Activated CD4-positive, alpha-beta T cell treated with anti-CD3 and anti-CD28 coated beads, Interleukin-2, Interleukin-4, amounts not matched to agents 100 ng/mL and 50 ng/mL, durations not matched to agents 16 hours and 8 hours (primary cell): ENCODE measurements around the gene LDLRAD3.

ENCODE experiments used
- DNase-seq: peaks from one replicate; pipeline ENCODE4 v3.0.0-alpha.2; 2020; ENCODE audit warnings: low spot score

LDLRAD3 gene

DNA sequence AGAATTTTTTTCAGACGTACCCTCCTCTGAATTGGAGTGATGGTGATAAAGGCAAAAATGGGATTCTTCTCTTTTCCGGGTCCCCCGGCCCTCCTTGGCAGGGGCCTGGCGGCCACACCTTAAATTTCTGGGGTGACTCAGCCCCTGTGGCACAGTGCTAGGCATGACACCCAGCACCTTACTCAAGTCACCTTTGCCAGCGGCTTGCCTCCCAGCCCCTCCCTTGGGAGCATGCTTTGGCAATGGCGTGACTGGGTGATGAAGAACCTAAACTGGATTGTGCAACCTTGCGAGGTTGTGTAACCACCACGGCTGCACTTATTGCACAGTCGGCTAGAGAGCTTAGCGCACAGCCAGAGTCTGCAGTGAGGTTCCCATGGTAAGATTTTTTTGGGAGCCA lies 16.2 kb upstream of the LDLRAD3 start:
- no peak for DNase-seq

GRCh38 chr11:35928688-35929395 lies 15.0 kb upstream of the LDLRAD3 start:
- no peak for DNase-seq

DNA sequence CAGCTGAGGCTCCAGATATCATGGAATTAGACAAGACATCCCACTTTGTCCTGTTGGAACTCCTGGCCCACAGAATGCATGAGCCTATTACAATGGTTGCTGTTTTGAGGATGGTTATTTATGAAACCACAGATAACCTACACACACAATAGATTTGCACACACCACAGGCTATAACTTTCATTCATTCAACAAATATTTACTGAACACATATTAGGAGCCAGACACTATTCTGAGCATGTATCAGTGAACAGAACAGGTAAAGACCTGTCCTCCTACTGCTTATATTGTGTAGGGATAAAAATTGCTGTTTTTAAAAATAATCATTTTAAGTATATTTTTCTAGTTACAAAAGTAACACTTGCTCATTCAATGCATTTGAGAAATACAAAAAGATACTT lies 13.4 kb upstream of the LDLRAD3 start:
- no peak for DNase-seq

DNA sequence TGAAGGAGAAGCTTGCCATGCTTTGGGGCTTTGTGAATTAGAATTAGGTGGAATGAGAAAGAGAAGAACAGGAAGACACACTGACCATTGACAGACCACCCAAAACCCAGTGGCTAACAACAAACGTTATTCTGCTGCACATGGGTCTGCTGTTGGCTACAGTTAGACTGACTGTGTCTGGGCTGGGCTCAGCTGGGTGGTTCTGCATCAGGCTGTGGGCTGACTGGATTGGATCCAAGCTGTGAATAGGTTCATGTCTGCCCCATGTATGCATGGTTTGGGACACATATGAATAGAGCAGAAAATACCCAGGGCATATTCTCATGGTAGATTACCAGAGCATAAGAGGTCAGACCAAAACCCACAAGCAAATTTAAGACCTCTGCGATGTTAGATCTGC lies 11.7 kb upstream of the LDLRAD3 start:
- DNase-seq = no peak

GRCh38 chr11:35932681-35933319 lies 11.1 kb upstream of the LDLRAD3 start:
- no peak for DNase-seq

DNA sequence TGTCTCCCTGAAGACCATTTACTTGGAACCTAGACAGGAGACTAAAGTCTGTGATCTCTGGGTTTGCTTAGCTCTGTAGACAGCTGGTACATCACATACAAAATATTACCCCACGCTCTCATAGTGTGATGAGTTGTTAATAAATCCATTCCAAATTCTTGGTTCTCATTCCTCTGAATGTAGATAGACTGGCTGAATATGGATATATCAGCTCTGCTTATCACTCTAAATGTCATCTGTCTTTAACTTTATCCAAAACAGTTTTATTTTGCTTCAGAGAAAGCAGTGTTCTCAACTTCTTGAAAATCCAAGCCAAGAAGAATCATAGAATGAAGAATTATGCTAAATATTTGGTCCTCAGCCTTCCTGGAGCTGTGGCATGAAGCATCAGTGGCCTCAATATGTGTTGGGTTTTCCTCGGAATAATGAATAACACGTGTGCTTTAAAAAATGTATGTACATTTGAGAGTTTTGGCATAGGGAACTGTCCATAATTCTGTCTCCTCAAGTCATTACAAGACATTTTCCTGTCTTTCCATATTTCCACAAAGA lies 10.5 kb upstream of the LDLRAD3 start:
- no peak for DNase-seq

DNA sequence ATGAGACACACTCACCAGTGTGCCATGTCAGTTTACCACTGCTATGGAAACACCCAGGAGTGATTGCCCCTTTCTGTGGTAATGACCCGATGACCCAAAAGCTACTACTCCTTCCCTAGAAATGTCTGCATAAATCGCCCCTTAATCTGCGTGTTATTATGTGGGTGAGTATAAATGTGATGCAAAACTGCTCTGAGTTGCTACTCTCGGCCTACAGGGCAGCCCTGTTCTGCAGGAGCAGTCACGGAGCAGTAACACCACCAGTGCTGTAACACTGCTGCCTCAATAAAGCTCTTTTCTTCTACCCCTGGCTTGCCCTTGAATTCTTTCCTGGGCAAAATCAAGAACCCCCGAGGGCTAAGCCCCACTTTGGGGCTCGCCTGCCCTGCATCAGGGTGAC lies 9.6 kb upstream of the LDLRAD3 start:
- DNase-seq = no peak

DNA sequence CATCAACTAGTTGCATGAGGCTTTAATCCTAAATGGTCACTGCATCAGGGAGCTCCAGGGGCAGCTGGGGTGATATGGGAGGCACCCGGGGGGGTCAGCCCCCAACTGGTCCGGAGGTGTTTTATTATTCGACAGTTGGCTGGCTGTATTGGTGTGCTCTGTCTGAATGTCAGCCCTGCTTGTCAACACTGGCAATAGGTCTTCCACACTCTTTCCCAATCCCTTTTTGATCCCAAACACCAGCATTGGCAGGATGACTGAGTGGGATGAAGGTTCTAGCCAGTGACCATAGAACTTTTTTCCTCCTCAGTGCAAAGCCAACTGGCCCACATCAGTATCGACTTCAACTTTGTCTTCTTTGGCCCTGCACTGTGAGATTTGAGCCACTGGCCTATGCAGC lies 8.9 kb upstream of the LDLRAD3 start:
- no peak for DNase-seq

GRCh38 chr11:35935390-35935789 lies 8.5 kb upstream of the LDLRAD3 start:
- DNase-seq = no peak

- DNase-seq = no peak
These were observed 6.8 kb upstream of the LDLRAD3 start for GRCh38 chr11:35937111-35937510.

DNA sequence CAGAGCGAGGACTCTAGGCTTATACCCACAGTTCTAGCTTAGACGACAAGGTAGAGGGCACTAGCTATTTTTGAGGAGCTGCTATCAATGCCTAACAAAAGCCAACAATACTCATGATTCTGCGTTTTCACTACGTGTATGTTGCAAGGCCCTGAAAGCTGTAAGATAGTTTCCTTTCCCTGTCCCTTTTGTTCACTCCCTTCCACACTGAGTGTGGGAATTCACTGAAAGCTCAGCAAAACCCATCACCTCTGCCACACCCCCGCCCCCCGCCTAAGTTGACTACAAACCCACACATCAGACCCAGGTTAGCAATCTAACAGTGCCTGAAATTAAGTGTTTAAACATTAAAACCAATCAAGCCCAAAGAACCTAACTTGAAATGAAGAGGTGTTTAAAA lies 6.2 kb upstream of the LDLRAD3 start:
- DNase-seq = no peak

GRCh38 chr11:35938231-35938630 lies 5.6 kb upstream of the LDLRAD3 start:
- no peak for DNase-seq

DNA sequence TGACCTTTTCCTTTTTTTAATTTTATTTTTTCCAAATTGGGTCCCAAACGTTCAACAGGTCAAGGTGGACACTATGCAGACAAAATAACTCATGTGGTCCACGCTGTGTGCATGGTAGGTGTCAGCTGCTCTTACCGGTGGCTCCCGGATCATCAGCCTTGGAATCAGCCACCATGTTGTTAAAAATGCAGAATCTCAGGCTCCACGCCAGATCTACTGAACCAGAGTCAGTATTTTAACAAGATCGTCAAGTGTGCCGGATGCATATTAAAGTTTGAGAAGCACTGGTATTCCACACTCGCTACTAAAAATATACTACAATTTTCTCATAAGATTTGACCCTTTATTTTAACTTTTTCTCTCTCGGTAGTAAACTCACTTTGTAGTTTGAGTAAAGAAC lies 553 bp upstream of the LDLRAD3 start:
- no peak for DNase-seq

DNA sequence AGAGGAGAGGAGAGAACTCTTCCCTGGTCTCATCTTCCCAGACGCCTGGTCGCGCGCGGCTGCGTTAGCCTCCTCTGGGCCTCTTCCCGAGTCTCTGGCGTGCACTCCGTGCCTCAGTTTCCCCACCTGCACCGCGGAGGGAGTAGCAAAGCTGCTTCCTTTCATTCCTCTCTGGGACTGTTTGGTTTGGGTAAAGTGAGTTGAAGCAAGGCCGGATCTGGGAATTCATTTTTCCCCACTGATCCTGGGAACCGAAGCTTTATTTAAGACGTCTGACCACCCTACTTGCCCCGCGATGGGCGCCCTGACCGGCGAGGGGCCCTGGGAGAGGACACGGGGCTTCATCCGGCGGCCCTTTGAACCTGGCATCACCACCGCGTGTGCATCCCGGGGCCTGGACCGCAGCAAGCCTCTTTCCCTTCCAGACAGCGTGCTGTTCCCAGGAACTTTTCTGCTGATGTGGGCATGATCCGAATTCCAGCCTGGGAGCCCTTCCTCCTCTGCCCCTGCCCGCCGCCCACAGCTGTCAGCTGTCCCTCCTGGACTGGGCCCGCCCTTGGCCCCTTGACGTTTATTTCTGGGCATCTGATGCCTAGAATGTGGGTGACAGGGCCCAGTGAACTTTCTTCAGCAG lies 758 bp downstream of the LDLRAD3 start:
- DNase-seq = no peak

DNA sequence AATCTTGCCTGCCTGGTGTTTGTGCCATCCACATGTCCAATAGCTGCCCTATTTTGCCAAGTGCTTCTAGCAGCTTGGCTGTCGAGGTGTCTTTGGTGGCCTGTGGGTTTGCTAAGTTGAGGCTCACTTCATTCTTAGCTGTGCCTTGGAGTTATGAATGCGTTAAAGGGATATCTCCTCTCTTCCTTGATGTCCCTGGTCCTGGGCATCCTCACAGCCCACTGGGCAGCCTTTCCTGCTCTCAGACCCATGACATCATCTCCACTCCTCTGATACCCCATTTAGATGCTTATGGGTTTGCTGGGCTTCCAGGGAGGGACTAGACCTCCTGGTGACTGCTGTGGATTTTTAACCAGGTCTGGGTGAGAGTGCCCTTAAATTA lies 1.3 kb downstream of the LDLRAD3 start:
- no peak for DNase-seq

DNA sequence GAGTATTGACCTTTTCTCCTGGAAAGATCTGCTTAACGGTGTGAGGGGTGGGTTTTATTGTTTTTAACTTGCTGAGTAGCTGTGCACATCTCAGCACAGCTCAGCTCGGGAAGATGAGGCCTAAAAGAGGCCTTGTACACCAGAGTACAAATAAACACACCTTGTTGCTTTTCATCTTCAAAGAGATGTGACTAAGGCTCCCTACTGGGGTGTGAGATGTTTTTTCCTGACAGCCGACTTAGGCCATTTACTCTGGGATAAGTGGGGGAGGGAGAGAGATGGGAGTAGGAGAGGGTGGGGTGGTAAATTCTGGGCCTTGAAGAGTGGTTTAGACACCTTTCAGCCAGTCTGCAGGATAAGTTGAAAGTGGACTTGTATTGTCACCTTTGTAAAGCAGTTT lies 2.9 kb downstream of the LDLRAD3 start:
- no peak for DNase-seq

DNA sequence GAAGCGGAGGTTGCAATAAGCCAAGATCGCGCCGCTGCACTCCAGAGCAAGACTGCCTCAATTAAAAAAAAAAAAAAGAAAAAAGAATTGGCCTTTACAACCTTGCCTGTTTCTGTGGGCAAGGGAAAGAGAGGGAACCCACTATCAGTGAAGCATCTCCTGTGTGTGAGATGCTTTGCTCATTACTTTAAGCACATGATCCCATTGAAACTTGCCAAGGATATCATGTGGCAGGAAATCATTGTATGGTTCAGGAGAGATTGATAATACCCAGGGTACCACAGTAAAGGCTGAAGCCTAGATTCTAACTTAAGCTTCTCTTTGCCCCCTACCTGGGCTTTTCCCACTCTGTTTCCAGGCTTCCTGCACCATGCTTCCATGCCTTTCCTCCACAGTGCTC lies 3.6 kb downstream of the LDLRAD3 start:
- no peak for DNase-seq

GRCh38 chr11:35949242-35949641 lies 5.4 kb downstream of the LDLRAD3 start:
- no peak for DNase-seq

DNA sequence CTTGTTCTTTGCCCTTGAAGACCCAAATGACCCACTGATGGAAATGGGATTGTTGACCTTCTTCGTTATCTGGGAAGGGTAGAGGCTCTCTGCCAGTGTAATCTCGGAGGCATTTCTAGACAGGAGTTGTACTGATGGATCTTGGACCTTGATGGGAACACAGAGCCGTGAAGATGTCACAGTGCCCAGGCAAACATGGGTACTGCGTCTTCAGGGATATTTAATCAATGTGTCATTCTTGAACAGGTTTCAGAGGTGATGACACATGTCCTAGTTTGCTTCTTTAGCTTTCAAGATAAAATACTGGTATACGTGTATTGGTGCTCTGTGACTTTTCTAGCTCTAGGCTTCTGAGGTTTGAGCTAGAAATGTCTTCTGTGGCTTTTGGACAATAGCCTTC lies 6.2 kb downstream of the LDLRAD3 start:
- no peak for DNase-seq

DNA sequence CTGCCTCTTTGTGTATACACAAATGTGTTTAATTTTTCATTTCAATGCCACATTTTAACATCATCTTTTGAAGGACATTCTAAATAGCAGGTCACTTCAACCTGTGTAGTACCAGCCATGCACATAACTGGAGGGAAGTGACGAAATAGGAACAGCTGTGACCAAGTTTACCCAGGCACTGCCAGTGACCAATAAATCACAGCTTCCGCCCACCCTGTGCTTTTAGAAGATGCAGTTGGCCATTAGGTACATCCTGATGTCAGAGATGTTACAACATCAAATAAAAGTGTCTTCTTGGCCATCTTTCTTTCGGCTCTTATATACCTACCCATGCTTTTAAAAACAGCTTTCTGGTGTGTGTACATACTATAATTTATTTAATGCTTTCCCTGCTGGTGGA lies 7.8 kb downstream of the LDLRAD3 start:
- DNase-seq = no peak

DNA sequence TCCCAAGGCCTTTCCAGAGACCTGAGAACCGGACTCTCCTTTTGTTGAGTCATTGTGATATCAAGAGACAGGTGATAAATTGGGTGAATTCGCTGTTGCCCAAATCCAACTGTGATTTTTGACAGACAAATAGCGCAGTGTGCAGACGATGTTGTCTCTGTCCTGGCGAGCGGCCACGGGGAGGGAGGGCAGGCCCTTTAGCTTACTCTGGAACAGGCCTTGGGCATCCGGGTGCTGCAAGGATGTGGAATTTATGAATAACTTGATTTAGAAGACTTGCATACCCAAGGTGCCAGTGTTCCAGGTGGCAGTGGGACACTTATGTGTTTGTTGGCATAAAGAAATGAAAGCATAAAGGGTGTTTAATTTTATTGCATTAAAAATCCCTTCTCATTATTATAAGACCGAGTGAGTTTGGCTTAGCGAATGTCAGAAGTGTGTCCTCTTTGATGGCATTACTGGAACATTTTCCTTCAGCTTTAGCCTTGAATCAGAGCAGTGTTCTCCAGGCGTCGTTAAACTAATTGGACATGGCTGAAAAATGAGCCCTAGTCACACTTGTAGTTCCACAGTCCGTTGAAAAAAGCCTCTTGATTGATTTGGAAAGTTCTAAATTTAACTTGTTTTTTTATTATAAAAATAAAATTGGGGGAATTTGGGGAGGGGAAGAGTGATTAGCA lies 9.4 kb downstream of the LDLRAD3 start:
- DNase-seq = no peak

GRCh38 chr11:35954205-35954604 lies 10.3 kb downstream of the LDLRAD3 start:
- no peak for DNase-seq

DNA sequence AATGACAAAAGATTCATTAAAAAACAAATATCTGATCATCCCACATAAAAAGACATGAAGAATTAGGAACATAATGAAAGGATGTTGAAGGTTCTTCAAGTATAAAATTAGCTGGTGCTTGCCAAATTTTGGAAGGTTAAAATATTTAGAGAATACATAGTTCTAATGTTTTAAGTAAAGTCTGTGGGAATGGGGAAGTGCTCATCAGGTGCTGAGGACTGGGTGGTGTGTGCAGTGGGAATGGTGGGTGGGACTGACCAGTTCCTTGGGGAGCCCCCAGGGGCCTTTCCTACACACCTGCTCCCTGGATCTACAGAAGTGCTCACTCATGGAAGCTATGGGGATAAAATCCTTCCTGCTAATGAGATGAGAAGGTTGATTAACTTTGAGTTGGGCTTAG lies 11.8 kb downstream of the LDLRAD3 start:
- DNase-seq = no peak
